Keratinocyte (primary cell): ENCODE measurements around the gene PFKFB3. TPM values are rescaled to one million over a fixed set of nuclear protein-coding genes. Genes with fewer than 3 reads are reported as not detected.

Source experiments
- DNase-seq: peaks from one replicate; pipeline ENCODE4 v3.0.0-alpha.2; 2011; ENCODE audit warnings: low read depth, missing footprints, low spot score
- FAIRE-seq: peaks from 2 replicates; lab custom pipeline; 2011; peaks lifted over from hg19 to GRCh38; lab: Jason Lieb, UNC
- H2AFZ ChIP-seq: 2 replicates; pipeline ENCODE4 v1.6.0; 2012; ENCODE audit warnings: low read length, control low read depth, inconsistent platforms; ENCODE audit not compliant: control insufficient read depth
- H3K27ac ChIP-seq: 2 replicates; pipeline ENCODE4 v1.5.1; 2011; ENCODE audit warnings: low read length; ENCODE audit not compliant: control insufficient read depth, insufficient read depth
- H3K27me3 ChIP-seq: 3 replicates; pipeline ENCODE4 v1.6.0; 2011; ENCODE audit warnings: low read length; ENCODE audit not compliant: control insufficient read depth, insufficient read depth; ENCODE audit errors: extremely low read depth
- H3K36me3 ChIP-seq, 2 experiments: 2 replicates in 1 of 2; 3 replicates in 1 of 2; pipeline ENCODE4 v1.5.1; 2011; ENCODE audit warnings: low read length in 2 of 2, mild to moderate bottlenecking in 1 of 2; ENCODE audit not compliant: control insufficient read depth in 2 of 2, insufficient read depth in 2 of 2; ENCODE audit errors: extremely low read depth in 1 of 2
- H3K4me1 ChIP-seq: 3 replicates; pipeline ENCODE4 v1.5.1; 2011; ENCODE audit warnings: low read length; ENCODE audit not compliant: control insufficient read depth, insufficient read depth; ENCODE audit errors: extremely low read depth
- H3K4me2 ChIP-seq: 3 replicates; pipeline ENCODE4 v1.6.0; 2011; ENCODE audit warnings: low read depth, low read length; ENCODE audit not compliant: control insufficient read depth, insufficient read depth; ENCODE audit errors: extremely low read depth
- H3K4me3 ChIP-seq, 3 experiments: fragments of 200-600 bp in 1 of 3; sonication (generic) in 1 of 3; 2 replicates in 2 of 3; 3 replicates in 1 of 3; pipeline ENCODE4 v1.5.1; 2011 to 2016; ENCODE audit warnings: low read length in 3 of 3, mild to moderate bottlenecking in 3 of 3, control low read depth in 2 of 3, inconsistent platforms in 1 of 3, low read depth in 1 of 3, mixed read lengths in 1 of 3, mixed run types in 1 of 3, moderate library complexity in 1 of 3; ENCODE audit not compliant: control insufficient read depth in 2 of 3, insufficient read depth in 2 of 3; ENCODE audit errors: extremely low read depth in 1 of 3
- H3K79me2 ChIP-seq: 2 replicates; pipeline ENCODE4 v1.6.0; 2012; ENCODE audit warnings: low read length; ENCODE audit not compliant: control insufficient read depth, insufficient read depth
- H3K9ac ChIP-seq: 3 replicates; pipeline ENCODE4 v1.6.0; 2011; ENCODE audit warnings: low read length; ENCODE audit not compliant: control insufficient read depth, insufficient read depth; ENCODE audit errors: extremely low read depth
- H3K9me1 ChIP-seq: 3 replicates; pipeline ENCODE4 v1.6.0; 2011; ENCODE audit warnings: low read length; ENCODE audit not compliant: control insufficient read depth, insufficient read depth; ENCODE audit errors: extremely low read depth
- H3K9me3 ChIP-seq: 2 replicates; pipeline ENCODE4 v1.5.1; 2012; ENCODE audit warnings: low read depth, low read length; ENCODE audit not compliant: control insufficient read depth
- H4K20me1 ChIP-seq: 3 replicates; pipeline ENCODE4 v1.6.0; 2011; ENCODE audit warnings: low read length; ENCODE audit not compliant: control insufficient read depth, insufficient read depth; ENCODE audit errors: extremely low read depth
- EZH2 ChIP-seq: IDR thresholded peaks from one replicate; pipeline ENCODE4 v1.6.1; 2012; ENCODE audit warnings: inconsistent platforms, mild to moderate bottlenecking, low read length, moderate library complexity
- dilution Hi-C: fragments of 300-500 bp; cut with MboI; formaldehyde crosslinking; loops from one replicate; pipeline ENCODE4 v1.7.0; 2020; ENCODE audit warnings: low sequenced_read_pairs; ENCODE audit not compliant: extremely low pct_ligation_motif_present
- polyA plus RNA-seq, 5 experiments: library from polyadenylated mRNA; depleted of rRNA in 3 of 5; stranded (reverse) in 3 of 5; stranded (forward) in 1 of 5; unstranded in 1 of 5; fragments of >200 nt; gene quantifications; 1 replicate in 1 of 5; 2 replicates in 3 of 5; 3 replicates in 1 of 5; pipeline versions ENCODE4 v1.2.1 to v1.2.3, GENCODE V29; 2011 to 2012; ENCODE audit warnings: missing spikeins in 2 of 5, low read depth in 1 of 5, low replicate concordance in 1 of 5
- TF ChIP-seq, protein P1 (sequence below), 3 experiments: IDR thresholded peaks in 1 of 3; conservative IDR thresholded peaks in 1 of 3; optimal IDR thresholded peaks in 1 of 3; 2 replicates in 2 of 3; 3 replicates in 1 of 3; pipeline versions ENCODE3 to v1.5.1; 2011; ENCODE audit warnings: low read length in 3 of 3, mild to moderate bottlenecking in 3 of 3, moderate library complexity in 2 of 3, control low read depth in 1 of 3, inconsistent platforms in 1 of 3; ENCODE audit not compliant: insufficient read depth in 2 of 3; ENCODE audit errors: extremely low read depth in 1 of 3

PFKFB3 gene
- polyA plus RNA-seq, 1 donor (not counting 4 experiments of a cell fraction or from before 2014, with no cell fraction given), result 18.6 TPM

DNA sequence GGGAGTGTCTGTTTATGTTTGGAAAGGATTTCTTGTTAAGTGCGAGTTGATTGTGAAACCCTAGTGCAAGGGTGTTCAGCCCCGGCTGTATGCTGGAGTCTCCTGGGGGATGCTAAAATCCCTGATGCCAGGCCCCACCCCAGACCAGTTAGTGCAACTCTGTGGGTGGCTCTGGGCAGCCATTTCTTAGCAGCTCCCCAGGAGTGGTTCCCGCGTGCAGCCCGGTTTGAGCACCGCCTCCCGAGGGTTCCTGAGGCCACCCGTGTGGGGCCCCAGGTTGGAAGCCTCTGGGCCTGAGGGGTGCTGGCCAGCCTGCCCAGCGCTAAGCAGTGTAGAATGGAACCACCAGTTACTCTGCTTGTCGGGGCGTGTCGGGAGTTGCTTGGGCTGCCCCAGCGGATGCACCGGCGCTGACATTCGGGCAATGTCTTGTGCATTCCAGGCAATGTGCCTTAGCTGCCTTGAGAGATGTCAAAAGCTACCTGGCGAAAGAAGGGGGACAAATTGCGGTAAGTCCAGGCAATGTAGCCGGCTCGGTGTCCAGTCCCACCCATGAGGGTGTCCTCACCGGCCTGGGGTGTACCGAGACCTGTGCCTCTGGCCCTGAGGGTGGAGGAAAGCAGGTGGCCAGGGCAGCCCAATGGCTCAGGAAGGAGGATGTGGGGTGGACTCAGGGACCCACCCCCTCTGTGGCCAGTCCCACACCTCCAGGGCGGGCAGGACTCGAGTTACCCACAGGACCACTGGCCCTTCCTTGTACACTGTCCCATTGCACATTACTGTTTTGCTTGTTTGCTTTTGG lies 13.2 kb downstream of the PFKFB3 start:
- H3K36me3 ChIP-seq, result peaks cover 34 to 44% of the 10 kb centered on the region in 2 experiments
- H3K27me3 ChIP-seq, result no peaks in the 10 kb centered on the region
- H3K4me3 ChIP-seq, result no peak overlapping the region
- peaks cover 20% of the 10 kb centered on the region for H3K79me2 ChIP-seq
- H4K20me1 ChIP-seq, result peaks cover 3% of the 10 kb centered on the region
- no peak for TF ChIP-seq EZH2
- TF ChIP-seq, protein P1, sequence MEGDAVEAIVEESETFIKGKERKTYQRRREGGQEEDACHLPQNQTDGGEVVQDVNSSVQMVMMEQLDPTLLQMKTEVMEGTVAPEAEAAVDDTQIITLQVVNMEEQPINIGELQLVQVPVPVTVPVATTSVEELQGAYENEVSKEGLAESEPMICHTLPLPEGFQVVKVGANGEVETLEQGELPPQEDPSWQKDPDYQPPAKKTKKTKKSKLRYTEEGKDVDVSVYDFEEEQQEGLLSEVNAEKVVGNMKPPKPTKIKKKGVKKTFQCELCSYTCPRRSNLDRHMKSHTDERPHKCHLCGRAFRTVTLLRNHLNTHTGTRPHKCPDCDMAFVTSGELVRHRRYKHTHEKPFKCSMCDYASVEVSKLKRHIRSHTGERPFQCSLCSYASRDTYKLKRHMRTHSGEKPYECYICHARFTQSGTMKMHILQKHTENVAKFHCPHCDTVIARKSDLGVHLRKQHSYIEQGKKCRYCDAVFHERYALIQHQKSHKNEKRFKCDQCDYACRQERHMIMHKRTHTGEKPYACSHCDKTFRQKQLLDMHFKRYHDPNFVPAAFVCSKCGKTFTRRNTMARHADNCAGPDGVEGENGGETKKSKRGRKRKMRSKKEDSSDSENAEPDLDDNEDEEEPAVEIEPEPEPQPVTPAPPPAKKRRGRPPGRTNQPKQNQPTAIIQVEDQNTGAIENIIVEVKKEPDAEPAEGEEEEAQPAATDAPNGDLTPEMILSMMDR (optimal IDR thresholded peaks at IDR 0.05 in 1 of 3, IDR thresholded peaks at IDR 0.05 in 1 of 3, conservative IDR thresholded peaks at IDR 0.05 in 1 of 3; ENCODE audit: extremely low read depth in 1 of 3, insufficient read depth in 2 of 3, low read length in 3 of 3), result no peak
- no peak overlapping the region for H3K4me2 ChIP-seq
- FAIRE-seq (no peak), DNase-seq (no peak)
- H3K4me1 ChIP-seq, result peaks cover 21% of the 10 kb centered on the region
- dilution Hi-C loops, result no loop called here
- no peak overlapping the region for H3K27ac ChIP-seq
- H2AFZ ChIP-seq, result no peak overlapping the region
- H3K9ac ChIP-seq, result no peak overlapping the region
- no peaks in the 10 kb centered on the region for H3K9me1 ChIP-seq
- H3K9me3 ChIP-seq, result no peaks in the 10 kb centered on the region

- dilution Hi-C loops, result no loop called here
- TF ChIP-seq, protein P1 (optimal IDR thresholded peaks at IDR 0.05 in 1 of 3, IDR thresholded peaks at IDR 0.05 in 1 of 3, conservative IDR thresholded peaks at IDR 0.05 in 1 of 3; ENCODE audit: extremely low read depth in 1 of 3, insufficient read depth in 2 of 3, low read length in 3 of 3), result no peak
- no peak for TF ChIP-seq EZH2
- Histone ChIP-seq H3K79me2 (peaks cover 10% of the 10 kb centered on the region), H3K4me2 (no peak overlapping the region), H3K4me1 (peaks cover 25% of the 10 kb centered on the region), H3K36me3 (peaks cover 38 to 44% of the 10 kb centered on the region in 2 experiments), H3K4me3 (no peak overlapping the region), H3K27ac (no peak overlapping the region), H3K27me3 (no peaks in the 10 kb centered on the region), H2AFZ (no peak overlapping the region), H3K9me3 (no peaks in the 10 kb centered on the region), H3K9me1 (no peaks in the 10 kb centered on the region), H3K9ac (no peak overlapping the region), H4K20me1 (peaks cover 3% of the 10 kb centered on the region)
- FAIRE-seq (no peak), DNase-seq (no peak)
These were observed 14.2 kb downstream of the PFKFB3 start for GRCh38 chr10:6216916-6217315.
